ENCODE results near the gene RSPH3. TPM values are rescaled to one million over a fixed set of nuclear protein-coding genes. Genes with fewer than 3 reads are reported as not detected.
"Not testable (repeated sequence)": the region's sequence is repeated elsewhere in the genome, so short reads cannot be mapped to it uniquely, and the experiment has no call there.

The RSPH3 gene
- total and polyA plus RNA-seq, 2 donors from 2014 or later, result 5.5 to 20.2 TPM

GRCh38 chr6:159014406-159014805 is 14.4 kb upstream of the RSPH3 start:
- FAIRE-seq, result no peak
- DNase-seq, result no peak
- Histone ChIP-seq H3K9ac (ENCODE audit: low read length in 3 of 3) (no peak overlapping the region), H3K27me3 (ENCODE audit: control insufficient read depth, insufficient read depth, low read length) (no peaks in the 10 kb centered on the region), H3K4me1 (ENCODE audit: control insufficient read depth in 2 of 3, insufficient read depth in 2 of 3, low read depth in 1 of 3, low read length in 3 of 3) (no peaks in the 10 kb centered on the region), H3K9me3 (ENCODE audit: control insufficient read depth in 2 of 3, insufficient read depth in 1 of 3, low read length in 3 of 3) (peaks cover 0 to 6% (median 0%) of the 10 kb centered on the region in 3 donors), H3K4me3 (ENCODE audit: low read length in 3 of 3) (no peak overlapping the region), H3K36me3 (ENCODE audit: control insufficient read depth in 2 of 3, insufficient read depth in 3 of 3, low read length in 3 of 3) (no peaks in the 10 kb centered on the region), H3K27ac (ENCODE audit: low read depth in 2 of 2, low read length in 2 of 2) (no peak overlapping the region)
- intact Hi-C loops (cut with DNase I), result no loop called here
- no peak for TF ChIP-seq CTCF (IDR thresholded peaks at IDR 0.05; ENCODE audit: borderline replicate concordance, extremely low read depth, insufficient read depth)

GRCh38 chr6:159013229-159013628 is 13.2 kb upstream of the RSPH3 start:
- DNase-seq (no peak), FAIRE-seq (no peak)
- no peaks in the 10 kb centered on the region for H3K4me1 ChIP-seq (ENCODE audit: control insufficient read depth in 2 of 3, insufficient read depth in 2 of 3, low read depth in 1 of 3, low read length in 3 of 3)
- peaks cover 0 to 6% (median 0%) of the 10 kb centered on the region in 3 donors for H3K9me3 ChIP-seq (ENCODE audit: control insufficient read depth in 2 of 3, insufficient read depth in 1 of 3, low read length in 3 of 3)
- H3K27me3 ChIP-seq (ENCODE audit: control insufficient read depth, insufficient read depth, low read length), result no peaks in the 10 kb centered on the region
- TF ChIP-seq CTCF (IDR thresholded peaks at IDR 0.05; ENCODE audit: borderline replicate concordance, extremely low read depth, insufficient read depth), result no peak
- no peak overlapping the region for H3K4me3 ChIP-seq (ENCODE audit: low read length in 3 of 3)
- no peak overlapping the region for H3K27ac ChIP-seq (ENCODE audit: low read depth in 2 of 2, low read length in 2 of 2)
- H3K36me3 ChIP-seq (ENCODE audit: control insufficient read depth in 2 of 3, insufficient read depth in 3 of 3, low read length in 3 of 3), result no peaks in the 10 kb centered on the region
- H3K9ac ChIP-seq (ENCODE audit: low read length in 3 of 3), result no peak overlapping the region
- intact Hi-C loops (cut with DNase I), result no loop called here

DNA sequence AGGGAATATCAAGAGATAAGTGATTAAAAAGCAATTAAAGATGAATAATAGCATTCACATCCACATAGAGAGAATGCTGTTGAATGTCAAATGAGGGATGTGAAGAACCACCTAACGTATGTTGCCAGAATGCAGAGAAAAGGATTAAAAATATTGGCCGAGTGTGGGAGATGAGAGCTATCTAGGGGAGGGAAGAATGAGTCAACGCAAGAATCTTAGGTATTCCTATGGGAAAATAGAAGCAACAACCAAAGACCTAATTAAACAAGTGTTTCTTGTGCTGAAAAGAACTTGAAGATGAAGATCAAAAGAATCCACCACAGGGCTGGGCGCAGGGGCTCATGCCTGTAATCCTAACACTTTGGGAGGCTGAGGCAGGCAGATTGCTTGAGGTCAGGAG is 12.2 kb upstream of the RSPH3 start:
- Histone ChIP-seq H3K4me1 (ENCODE audit: control insufficient read depth in 2 of 3, insufficient read depth in 2 of 3, low read depth in 1 of 3, low read length in 3 of 3) (no peaks in the 10 kb centered on the region), H3K4me3 (ENCODE audit: low read length in 3 of 3) (no peak overlapping the region), H3K9ac (ENCODE audit: low read length in 3 of 3) (no peak overlapping the region), H3K36me3 (ENCODE audit: control insufficient read depth in 2 of 3, insufficient read depth in 3 of 3, low read length in 3 of 3) (no peaks in the 10 kb centered on the region), H3K27ac (ENCODE audit: low read depth in 2 of 2, low read length in 2 of 2) (no peak overlapping the region), H3K9me3 (ENCODE audit: control insufficient read depth in 2 of 3, insufficient read depth in 1 of 3, low read length in 3 of 3) (peaks cover 0 to 6% (median 0%) of the 10 kb centered on the region in 3 donors), H3K27me3 (ENCODE audit: control insufficient read depth, insufficient read depth, low read length) (no peaks in the 10 kb centered on the region)
- TF ChIP-seq CTCF (IDR thresholded peaks at IDR 0.05; ENCODE audit: borderline replicate concordance, extremely low read depth, insufficient read depth), result no peak
- no peak for FAIRE-seq
- intact Hi-C loops (cut with DNase I), result no loop called here
- DNase-seq, result no peak

- FAIRE-seq; H3K36me3 ChIP-seq (ENCODE audit: control insufficient read depth in 2 of 3, insufficient read depth in 3 of 3, low read length in 3 of 3); H3K4me3 ChIP-seq (ENCODE audit: low read length in 3 of 3); H3K9ac ChIP-seq (ENCODE audit: low read length in 3 of 3); H3K4me1 ChIP-seq (ENCODE audit: control insufficient read depth in 2 of 3, insufficient read depth in 2 of 3, low read depth in 1 of 3, low read length in 3 of 3); intact Hi-C loops (cut with DNase I); H3K27me3 ChIP-seq (ENCODE audit: control insufficient read depth, insufficient read depth, low read length); DNase-seq; H3K27ac ChIP-seq (ENCODE audit: low read depth in 2 of 2, low read length in 2 of 2); H3K9me3 ChIP-seq (ENCODE audit: control insufficient read depth in 2 of 3, insufficient read depth in 1 of 3, low read length in 3 of 3): not testable (repeated sequence)
Measured at GRCh38 chr6:159010037-159010612, 10.1 kb upstream of the RSPH3 start.

Measured in kidney (tissue), 14 donors.